MM.1S (cell line): ENCODE measurements around the gene C5AR2.

ENCODE experiments used
- DNase-seq: peaks from one replicate; pipeline ENCODE4 v3.0.0-alpha.2; 2015
- H2AFZ ChIP-seq: fragments of 300-600 bp; sonication (generic); 2 replicates; pipeline ENCODE4 v1.6.0; 2016; ENCODE audit warnings: antibody characterized with exemption, low read length
- H3F3A ChIP-seq: fragments of 300-600 bp; sonication (generic); 2 replicates; pipeline ENCODE4 v1.6.1; 2016; ENCODE audit warnings: mild to moderate bottlenecking, antibody characterized with exemption, low read length, moderate library complexity, mixed read lengths; ENCODE audit not compliant: insufficient read depth
- H3K27ac ChIP-seq: fragments of 300-600 bp; sonication (generic); 2 replicates; pipeline ENCODE4 v1.5.1; 2016; ENCODE audit warnings: mild to moderate bottlenecking, low read length
- H3K27me3 ChIP-seq: fragments of 300-600 bp; sonication (generic); replicated peaks from 2 replicates; pipeline ENCODE4 v1.6.0; 2016; ENCODE audit warnings: low read length; ENCODE audit not compliant: insufficient read depth
- H3K36me3 ChIP-seq: fragments of 300-600 bp; sonication (generic); replicated peaks from 2 replicates; pipeline ENCODE4 v1.6.1; 2016; ENCODE audit warnings: mild to moderate bottlenecking, low read length, mixed read lengths; ENCODE audit not compliant: insufficient read depth
- H3K4me1 ChIP-seq: fragments of 300-600 bp; sonication (generic); 2 replicates; pipeline ENCODE4 v1.6.1; 2016; ENCODE audit warnings: low read length, mixed read lengths
- H3K4me2 ChIP-seq: fragments of 300-600 bp; sonication (generic); 2 replicates; pipeline ENCODE4 v1.6.0; 2016; ENCODE audit warnings: low read depth, low read length
- H3K4me3 ChIP-seq: fragments of 300-600 bp; sonication (generic); 2 replicates; pipeline ENCODE4 v1.5.1; 2016; ENCODE audit warnings: low read length, mixed read lengths
- H3K79me2 ChIP-seq: fragments of 300-600 bp; sonication (generic); 2 replicates; pipeline ENCODE4 v1.6.1; 2016; ENCODE audit warnings: mixed run types, low read length, mixed read lengths
- H3K9ac ChIP-seq: fragments of 300-600 bp; sonication (generic); 2 replicates; pipeline ENCODE4 v1.6.1; 2016; ENCODE audit warnings: low read length, mixed read lengths
- H3K9me2 ChIP-seq: fragments of 300-600 bp; sonication (generic); replicated peaks from 2 replicates; pipeline ENCODE4 v1.6.1; 2016; ENCODE audit warnings: mild to moderate bottlenecking, low read length, mixed read lengths; ENCODE audit not compliant: insufficient read depth
- H3K9me3 ChIP-seq: fragments of 300-600 bp; sonication (generic); replicated peaks from 2 replicates; pipeline ENCODE4 v1.6.1; 2016; ENCODE audit warnings: mild to moderate bottlenecking, low read length, mixed read lengths; ENCODE audit not compliant: insufficient read depth
- H4K20me1 ChIP-seq: fragments of 300-600 bp; sonication (generic); 2 replicates; pipeline ENCODE4 v1.6.1; 2016; ENCODE audit warnings: mild to moderate bottlenecking, low read length, moderate library complexity, mixed read lengths; ENCODE audit not compliant: insufficient read depth
- EZH2 ChIP-seq: fragments of 300-600 bp; sonication (generic); optimal IDR thresholded peaks from 2 replicates; pipeline ENCODE3; 2017; ENCODE audit warnings: low read depth, mild to moderate bottlenecking, antibody characterized with exemption, low read length, mixed read lengths
- EZH2phosphoT487 ChIP-seq: fragments of 300-600 bp; sonication (generic); IDR thresholded peaks from 2 replicates; pipeline ENCODE4 v1.6.1; 2018; ENCODE audit warnings: antibody characterized with exemption, low read length
- TF ChIP-seq, protein P1 (sequence below): fragments of 300-600 bp; sonication (generic); IDR thresholded peaks from 2 replicates; pipeline ENCODE4 v1.5.1; 2016; ENCODE audit warnings: antibody characterized with exemption, low read length, mixed read lengths

The C5AR2 gene

DNA sequence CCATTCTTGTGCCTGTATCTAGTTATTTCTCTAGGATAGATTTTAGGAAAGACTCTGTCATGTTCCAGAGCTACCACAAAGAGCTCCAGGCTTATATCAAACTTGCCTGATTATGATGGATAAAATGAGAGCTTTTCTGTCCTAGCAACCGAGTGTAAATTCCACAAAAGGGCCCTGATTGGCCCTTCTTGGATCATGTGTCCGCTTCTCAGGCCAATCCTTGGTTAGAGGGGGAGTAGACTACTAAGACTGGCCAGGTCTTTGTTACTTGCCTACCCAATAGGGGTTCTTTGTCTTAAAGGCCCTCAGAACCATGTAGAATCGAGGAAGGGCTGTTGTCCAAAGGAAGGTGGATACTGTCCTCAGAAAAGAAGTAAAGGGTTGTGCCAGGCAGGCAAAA, 19.6 kb downstream of the C5AR2 start:
- H3K9ac ChIP-seq = no peak overlapping the region
- no peaks in the 10 kb centered on the region for H4K20me1 ChIP-seq
- H3K4me1 ChIP-seq = peaks cover 9% of the 10 kb centered on the region; the same call in 1 of the 2 replicates
- H3K9me2 ChIP-seq = no peaks in the 10 kb centered on the region
- no peaks in the 10 kb centered on the region for H3K9me3 ChIP-seq
- H3K36me3 ChIP-seq = no peaks in the 10 kb centered on the region
- no peak overlapping the region for H3K4me3 ChIP-seq
- DNase-seq = no peak
- no peak overlapping the region for H2AFZ ChIP-seq
- H3K27ac ChIP-seq = no peak overlapping the region
- no peak for TF ChIP-seq EZH2phosphoT487
- no peak for TF ChIP-seq EZH2
- TF ChIP-seq, protein P1, sequence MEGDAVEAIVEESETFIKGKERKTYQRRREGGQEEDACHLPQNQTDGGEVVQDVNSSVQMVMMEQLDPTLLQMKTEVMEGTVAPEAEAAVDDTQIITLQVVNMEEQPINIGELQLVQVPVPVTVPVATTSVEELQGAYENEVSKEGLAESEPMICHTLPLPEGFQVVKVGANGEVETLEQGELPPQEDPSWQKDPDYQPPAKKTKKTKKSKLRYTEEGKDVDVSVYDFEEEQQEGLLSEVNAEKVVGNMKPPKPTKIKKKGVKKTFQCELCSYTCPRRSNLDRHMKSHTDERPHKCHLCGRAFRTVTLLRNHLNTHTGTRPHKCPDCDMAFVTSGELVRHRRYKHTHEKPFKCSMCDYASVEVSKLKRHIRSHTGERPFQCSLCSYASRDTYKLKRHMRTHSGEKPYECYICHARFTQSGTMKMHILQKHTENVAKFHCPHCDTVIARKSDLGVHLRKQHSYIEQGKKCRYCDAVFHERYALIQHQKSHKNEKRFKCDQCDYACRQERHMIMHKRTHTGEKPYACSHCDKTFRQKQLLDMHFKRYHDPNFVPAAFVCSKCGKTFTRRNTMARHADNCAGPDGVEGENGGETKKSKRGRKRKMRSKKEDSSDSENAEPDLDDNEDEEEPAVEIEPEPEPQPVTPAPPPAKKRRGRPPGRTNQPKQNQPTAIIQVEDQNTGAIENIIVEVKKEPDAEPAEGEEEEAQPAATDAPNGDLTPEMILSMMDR = no peak
- H3K27me3 ChIP-seq = no peaks in the 10 kb centered on the region
- no peaks in the 10 kb centered on the region for H3F3A ChIP-seq
- peaks cover 27% of the 10 kb centered on the region for H3K79me2 ChIP-seq
- no peak overlapping the region for H3K4me2 ChIP-seq

DNA sequence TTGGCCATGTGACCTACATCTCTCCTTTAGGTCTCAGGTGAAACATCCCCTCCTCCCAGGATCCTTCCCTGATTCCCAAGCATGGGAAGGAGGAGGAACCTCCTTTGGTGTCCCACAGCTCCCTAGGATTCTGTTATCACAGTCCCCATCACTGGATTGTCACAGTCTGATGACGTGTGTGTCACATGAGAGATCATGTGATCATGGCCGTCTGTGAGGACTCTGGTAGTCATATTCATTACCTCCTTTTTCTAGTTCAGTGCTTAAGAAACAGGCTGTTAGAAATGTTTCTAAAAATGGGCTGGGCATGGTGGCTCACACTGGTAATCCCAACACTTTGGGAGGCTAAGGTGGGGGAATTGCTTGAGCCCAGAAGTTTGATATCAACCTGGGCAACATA, 20.1 kb downstream of the C5AR2 start:
- peaks cover 27% of the 10 kb centered on the region for H3K79me2 ChIP-seq
- H3K4me3 ChIP-seq = no peak overlapping the region
- no peaks in the 10 kb centered on the region for H3K27me3 ChIP-seq
- no peak overlapping the region for H2AFZ ChIP-seq
- no peaks in the 10 kb centered on the region for H3K9me3 ChIP-seq
- H3K9ac ChIP-seq = no peak overlapping the region
- no peak overlapping the region for H3K4me2 ChIP-seq
- no peak for DNase-seq
- H3K36me3 ChIP-seq = 0 out of 2 replicates have a peak, but pooled peaks cover 2% of the 10 kb centered on the region
- TF ChIP-seq, protein P1 = no peak
- TF ChIP-seq EZH2 (no peak), EZH2phosphoT487 (no peak)
- H3K9me2 ChIP-seq = no peaks in the 10 kb centered on the region
- peaks cover 9% of the 10 kb centered on the region; the same call in 1 of the 2 replicates for H3K4me1 ChIP-seq
- no peaks in the 10 kb centered on the region for H4K20me1 ChIP-seq
- H3K27ac ChIP-seq = no peak overlapping the region
- H3F3A ChIP-seq = no peaks in the 10 kb centered on the region

DNA sequence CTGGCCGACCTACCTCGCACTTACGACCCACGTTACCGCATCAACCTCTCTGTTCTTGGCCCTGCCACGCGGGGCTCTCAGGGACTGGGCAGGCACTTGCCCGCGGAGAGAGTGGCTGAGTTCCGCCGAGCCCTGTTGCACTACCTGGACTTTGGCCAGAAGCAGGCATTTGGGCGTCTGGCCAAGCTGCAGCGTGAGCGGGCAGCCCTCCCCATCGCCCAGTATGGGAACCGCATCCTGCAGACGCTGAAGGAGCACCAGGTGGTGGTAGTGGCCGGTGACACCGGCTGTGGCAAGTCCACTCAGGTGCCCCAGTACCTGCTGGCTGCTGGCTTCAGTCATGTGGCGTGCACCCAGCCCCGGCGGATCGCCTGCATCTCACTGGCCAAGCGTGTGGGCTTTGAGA, 21.3 kb downstream of the C5AR2 start:
- Histone ChIP-seq H3K79me2 (peaks cover 27% of the 10 kb centered on the region), H3F3A (no peaks in the 10 kb centered on the region), H3K4me1 (peaks cover 9% of the 10 kb centered on the region; the same call in 1 of the 2 replicates), H3K9me3 (no peaks in the 10 kb centered on the region), H3K27me3 (no peaks in the 10 kb centered on the region), H3K4me2 (no peak overlapping the region), H4K20me1 (no peaks in the 10 kb centered on the region), H3K9ac (no peak overlapping the region), H3K4me3 (no peak overlapping the region), H2AFZ (no peak overlapping the region), H3K36me3 (0 out of 2 replicates have a peak, but pooled peaks cover 5% of the 10 kb centered on the region), H3K9me2 (no peaks in the 10 kb centered on the region), H3K27ac (no peak overlapping the region)
- no peak for TF ChIP-seq EZH2phosphoT487
- TF ChIP-seq, protein P1 = no peak
- no peak for TF ChIP-seq EZH2
- no peak for DNase-seq
